Thymus (tissue), 11 donors: ENCODE measurements around the gene DLEC1. TPM values are rescaled to one million over a fixed set of nuclear protein-coding genes. Genes with fewer than 3 reads are reported as not detected.

Source experiments
- DNase-seq, 9 donors: peaks; one replicate each; pipeline ENCODE4 v3.0.0-alpha.2; 2013; ENCODE audit warnings: low spot score in 9 of 9, low read depth in 6 of 9, missing footprints in 1 of 9
- H3K27ac ChIP-seq, 2 donors: one replicate each; pipeline ENCODE4 v1.5.1; 2013; ENCODE audit warnings: control low read depth in 1 of 2, low read depth in 1 of 2, low read length in 1 of 2, mild to moderate bottlenecking in 1 of 2, moderate library complexity in 1 of 2
- H3K27me3 ChIP-seq, 2 donors: one replicate each; pipeline ENCODE4 v1.5.1; 2013; ENCODE audit warnings: low read length in 1 of 2; ENCODE audit not compliant: control insufficient read depth in 2 of 2, insufficient read depth in 1 of 2
- H3K36me3 ChIP-seq, 2 donors: one replicate each; pipeline ENCODE4 v1.5.1; 2013; ENCODE audit warnings: low read length in 1 of 2, mild to moderate bottlenecking in 1 of 2, moderate library complexity in 1 of 2; ENCODE audit not compliant: control insufficient read depth in 2 of 2, insufficient read depth in 2 of 2
- H3K4me1 ChIP-seq, 2 donors: one replicate each; pipeline ENCODE4 v1.5.1; 2013; ENCODE audit warnings: low read length in 2 of 2; ENCODE audit not compliant: control insufficient read depth in 2 of 2, insufficient read depth in 2 of 2
- H3K4me3 ChIP-seq, 2 donors: one replicate each; pipeline ENCODE4 v1.5.1; 2013; ENCODE audit warnings: low read length in 2 of 2, control low read depth in 1 of 2, mild to moderate bottlenecking in 1 of 2
- H3K9me3 ChIP-seq, 2 donors: one replicate each; pipeline ENCODE4 v1.5.1; 2013; ENCODE audit warnings: low read length in 1 of 2, mild to moderate bottlenecking in 1 of 2; ENCODE audit not compliant: control insufficient read depth in 2 of 2, insufficient read depth in 1 of 2
- WGBS: extraction: QIAGEN DNeasy Blood & Tissue Kit; methylation state at CpG from one replicate; pipeline ENCODE4 v1.1.7; 2013; 5-methylcytosine and 5-hydroxymethylcytosine counted together
- polyA plus RNA-seq: library from polyadenylated mRNA; stranded (reverse); fragments of 200-250 nt; gene quantifications from one replicate; pipeline ENCODE4 v1.2.3, GENCODE V29; 2013
- total RNA-seq: library from RNA; stranded (reverse); fragments of 120-200 nt; gene quantifications from one replicate; pipeline ENCODE4 v1.2.4, GENCODE V29; 2013
- donor health status: healthy.

The DLEC1 gene
- total and polyA plus RNA-seq, 2 donors, result 0.09 to 0.52 TPM

DNA sequence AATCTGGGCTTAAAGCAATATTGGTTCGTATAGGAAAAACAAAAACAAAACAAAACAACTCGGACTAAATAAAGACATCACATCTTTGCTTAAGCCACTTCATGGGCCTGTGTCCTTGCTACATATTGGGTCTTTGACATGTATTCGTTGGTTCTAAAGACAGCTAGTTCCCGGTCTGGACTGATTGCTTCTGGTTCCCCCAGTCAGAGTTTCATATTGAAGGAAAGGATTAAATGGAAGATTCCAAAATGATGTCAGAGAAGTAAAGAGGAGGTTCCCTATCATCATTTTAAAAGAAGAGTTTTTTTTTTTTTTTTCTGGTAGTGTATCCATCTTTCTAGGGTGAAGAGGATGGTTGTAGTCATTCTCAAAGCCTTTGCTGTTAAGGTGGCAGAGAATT is 128.6 kb downstream of the DLEC1 start:
- Histone ChIP-seq H3K27ac (no peak overlapping the region), H3K36me3 (no peaks in the 10 kb centered on the region), H3K9me3 (peaks cover 0 to 3% of the 10 kb centered on the region in 2 donors), H3K27me3 (no peaks in the 10 kb centered on the region), H3K4me3 (no peak overlapping the region), H3K4me1 (peaks cover 20 to 30% of the 10 kb centered on the region in 2 donors)
- DNase-seq, result no peak
- WGBS, result 93% methylated on average over 4 of the region's 4 CpGs

DNA sequence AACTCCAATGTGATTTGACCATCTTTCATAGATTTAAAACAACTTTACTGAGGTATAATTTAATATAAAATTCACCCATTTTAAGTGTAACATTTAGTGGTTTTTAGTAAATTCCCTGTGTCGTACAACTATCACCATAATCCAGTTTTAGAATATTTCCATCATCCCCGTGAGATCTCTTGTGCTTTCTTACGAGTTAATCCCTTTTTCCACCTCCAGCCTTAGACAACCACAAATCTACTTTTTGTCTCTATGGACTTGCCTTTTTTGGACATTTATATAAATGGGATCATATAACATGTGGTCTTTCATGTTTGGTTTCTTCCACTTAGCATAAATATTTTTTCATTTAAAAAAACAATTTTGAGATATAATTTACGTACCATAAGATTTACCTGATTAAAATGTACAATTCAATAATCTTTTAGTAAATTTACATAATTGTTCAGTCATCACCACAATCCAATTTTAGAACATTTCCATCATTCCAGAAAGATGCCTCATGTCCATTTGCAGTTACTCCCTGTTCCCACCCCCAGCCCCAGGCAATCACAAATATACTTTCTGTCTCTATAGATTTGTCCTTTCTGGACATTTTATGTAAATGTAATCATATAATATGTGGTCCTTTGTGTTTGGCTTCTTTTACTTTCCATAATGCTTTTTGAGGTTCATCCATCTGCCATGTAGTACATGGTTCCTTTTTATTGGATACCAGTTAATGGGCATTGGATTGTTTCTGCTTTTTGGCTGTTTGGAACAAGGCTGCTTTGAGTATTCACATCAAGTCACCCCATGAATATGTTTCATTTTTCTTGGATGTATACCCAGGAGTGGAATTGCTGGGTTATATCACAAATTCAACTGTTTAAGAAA is 129.4 kb downstream of the DLEC1 start:
- H3K4me1 ChIP-seq, result peaks cover 24 to 34% of the 10 kb centered on the region in 2 donors
- no peak for DNase-seq
- WGBS, result 98% methylated on average over 4 of the region's 4 CpGs
- no peak overlapping the region for H3K27ac ChIP-seq
- peaks cover 0 to 3% of the 10 kb centered on the region in 2 donors for H3K9me3 ChIP-seq
- H3K36me3 ChIP-seq, result no peaks in the 10 kb centered on the region
- no peak overlapping the region for H3K4me3 ChIP-seq
- H3K27me3 ChIP-seq, result no peaks in the 10 kb centered on the region

GRCh38 chr3:38169027-38169317 is 130.0 kb downstream of the DLEC1 start:
- Histone ChIP-seq H3K9me3 (peaks cover 0 to 3% of the 10 kb centered on the region in 2 donors), H3K36me3 (no peaks in the 10 kb centered on the region), H3K4me1 (peaks cover 28 to 37% of the 10 kb centered on the region in 2 donors), H3K27ac (no peak overlapping the region), H3K4me3 (no peak overlapping the region), H3K27me3 (no peaks in the 10 kb centered on the region)
- DNase-seq, result no peak
- WGBS, result 81% methylated on average over 1 of the region's 1 CpG

- H3K27ac ChIP-seq, result no peak overlapping the region
- no peaks in the 10 kb centered on the region for H3K27me3 ChIP-seq
- WGBS, result 96% methylated on average over 4 of the region's 4 CpGs
- peaks cover 29 to 34% of the 10 kb centered on the region in 2 donors for H3K4me1 ChIP-seq
- H3K9me3 ChIP-seq, result no peaks in the 10 kb centered on the region
- no peaks in the 10 kb centered on the region for H3K36me3 ChIP-seq
- no peak for DNase-seq
- H3K4me3 ChIP-seq, result no peak overlapping the region
Measured at GRCh38 chr3:38170722-38171121, 131.7 kb downstream of the DLEC1 start.

- no peak for DNase-seq
- Histone ChIP-seq H3K27me3 (no peaks in the 10 kb centered on the region), H3K4me3 (no peak overlapping the region), H3K36me3 (no peaks in the 10 kb centered on the region), H3K27ac (no peak overlapping the region), H3K9me3 (no peaks in the 10 kb centered on the region), H3K4me1 (peaks cover 24 to 30% of the 10 kb centered on the region in 2 donors)
- WGBS, result 97% methylated on average over 2 of the region's 2 CpGs
Measured at GRCh38 chr3:38171622-38172021, 132.6 kb downstream of the DLEC1 start.

Other genes with a start within 250 kb of the DLEC1 start
- 4.4 TPM for gene CTDSPL, start 177.3 kb upstream of the DLEC1 start, total RNA-seq
- gene CTDSPL, start 177.3 kb upstream of the DLEC1 start, polyA plus RNA-seq, result 6.5 TPM
- gene VILL, start 48.4 kb upstream of the DLEC1 start, total RNA-seq, result 13.0 TPM
- 24.5 TPM for gene VILL, start 48.4 kb upstream of the DLEC1 start, polyA plus RNA-seq
- 16.3 TPM for gene PLCD1, start 9.6 kb upstream of the DLEC1 start, total RNA-seq
- 23.8 TPM for gene PLCD1, start 9.6 kb upstream of the DLEC1 start, polyA plus RNA-seq
- gene ACAA1, start 97.9 kb downstream of the DLEC1 start, total RNA-seq, result 33.3 TPM
- gene ACAA1, start 97.9 kb downstream of the DLEC1 start, polyA plus RNA-seq, result 75.2 TPM
- 15.1 TPM for gene MYD88, start 99.5 kb downstream of the DLEC1 start, total RNA-seq
- 54.3 TPM for gene MYD88, start 99.5 kb downstream of the DLEC1 start, polyA plus RNA-seq
- 33.0 TPM for gene OXSR1, start 126.3 kb downstream of the DLEC1 start, total RNA-seq
- 23.0 TPM for gene OXSR1, start 126.3 kb downstream of the DLEC1 start, polyA plus RNA-seq
- gene SLC22A13, start 226.6 kb downstream of the DLEC1 start, total RNA-seq, result 0.09 TPM
- 0.07 TPM for gene SLC22A13, start 226.6 kb downstream of the DLEC1 start, polyA plus RNA-seq
- gene SLC22A14, start 243.1 kb downstream of the DLEC1 start, total RNA-seq, result 0.05 TPM
- gene SLC22A14, start 243.1 kb downstream of the DLEC1 start, polyA plus RNA-seq, result 0.21 TPM